K562 (cell line): ENCODE data around the gene RNF13.

Experiments used
- MYC ChIP-seq, 2 experiments: fragments of 250-450 bp in 1 of 2; sonication (Bioruptor Pico) in 1 of 2; IDR thresholded peaks; 2 replicates each; pipeline versions ENCODE4 v1.5.1 to v1.6.1; 2012 to 2021; ENCODE audit warnings: low read depth in 2 of 2, borderline replicate concordance in 1 of 2, improper control_type of control experiment in 1 of 2, low read length in 1 of 2, mild to moderate bottlenecking in 1 of 2, moderate library complexity in 1 of 2
- ZNF586 ChIP-seq: fragments of 450-650 bp; formaldehyde crosslinking; conservative IDR thresholded peaks from 2 replicates; pipeline ENCODE4 v1.4.0; 2020; ENCODE audit warnings: mild to moderate bottlenecking, moderate library complexity

DNA sequence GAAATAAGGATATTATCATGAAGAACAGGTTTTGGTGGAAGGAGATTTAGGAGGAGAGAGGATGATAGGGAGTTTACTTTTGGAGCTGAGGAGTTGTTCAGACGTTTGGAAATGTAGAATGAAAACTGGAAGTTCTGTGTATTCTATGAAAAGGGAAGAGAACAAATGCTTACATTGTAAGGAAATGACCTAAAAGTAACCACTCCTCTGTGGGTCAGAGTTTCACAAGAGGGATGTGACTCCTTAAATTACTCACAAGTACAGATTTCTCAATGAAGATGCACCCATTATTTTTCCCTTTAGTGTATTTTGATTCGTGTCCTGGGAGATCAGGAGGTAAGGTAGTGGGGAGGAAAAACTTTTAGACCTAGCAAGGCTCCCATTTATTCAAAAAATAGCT is 4.0 kb downstream of the RNF13 start:
- TF ChIP-seq ZNF586 (CRISPR knock-in tag) (no peak), MYC (IDR thresholded peaks at IDR 0.05; ENCODE audit: low read depth, low read length) (no peak), MYC (CRISPR knock-in tag; IDR thresholded peaks at IDR 0.05; ENCODE audit: borderline replicate concordance, low read depth) (no peak)
